Cardiac fibroblast (primary cell): ENCODE results near the gene GPR153.

Source experiments
- DNase-seq, 2 donors: peaks; one replicate each; pipeline versions ENCODE4 v3.0.0 to v3.0.0-alpha.2; 2010; ENCODE audit warnings: low read depth in 2 of 2
- H3K4me3 ChIP-seq, 2 donors: replicated peaks in 1 of 2; 1 replicate in 1 of 2; 2 replicates in 1 of 2; pipeline ENCODE4 v1.5.1; 2011; ENCODE audit warnings: low read depth in 2 of 2, low read length in 2 of 2, mild to moderate bottlenecking in 2 of 2, moderate library complexity in 1 of 2
- CTCF ChIP-seq: IDR thresholded peaks from one replicate; pipeline ENCODE4 v1.5.1; 2011; ENCODE audit warnings: low read depth, mild to moderate bottlenecking, low read length, inconsistent platforms

Gene GPR153

GRCh38 chr1:6246497-6247467, 14.1 kb downstream of the GPR153 start:
- peak; percentile 77 to 80 for DNase-seq
- peak; percentile 91 for TF ChIP-seq CTCF
- H3K4me3 ChIP-seq, result no peak overlapping the region

DNA sequence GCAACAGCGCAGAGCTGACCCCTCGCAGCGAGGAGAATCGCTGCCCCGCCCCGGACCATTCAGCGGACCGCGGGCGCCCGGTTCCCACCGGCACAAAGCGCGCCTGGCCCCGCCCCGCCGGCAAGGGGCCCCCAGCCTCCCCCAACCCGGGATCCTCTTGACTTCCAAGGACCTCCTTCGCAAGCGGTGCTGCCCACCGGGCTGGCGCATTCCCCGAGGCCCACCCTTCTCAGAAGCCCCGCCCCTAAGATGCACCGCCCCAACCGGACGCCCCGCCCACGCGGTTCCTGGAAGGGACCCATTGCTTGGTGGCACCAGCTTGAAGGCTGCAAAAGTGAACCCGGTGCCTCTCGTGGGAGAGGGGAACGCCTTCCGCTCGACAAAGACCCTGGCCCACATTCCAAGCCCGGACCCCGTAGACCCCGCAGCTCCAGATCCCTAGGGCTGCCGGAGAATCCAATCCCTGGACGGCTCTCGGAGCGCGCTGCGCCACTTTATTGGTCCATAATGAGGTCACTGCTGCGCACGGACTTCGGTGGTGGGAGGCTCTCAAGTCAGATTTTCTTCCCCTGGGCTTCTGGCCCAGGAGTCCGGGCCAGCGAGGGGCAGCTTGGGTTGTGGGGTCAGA, 14.9 kb downstream of the GPR153 start:
- TF ChIP-seq CTCF, result no peak
- H3K4me3 ChIP-seq, result peak overlapping the region in 1 of 2 donors; percentile 1
- no peak for DNase-seq

GRCh38 chr1:6245086-6245868, 15.6 kb downstream of the GPR153 start:
- TF ChIP-seq CTCF, result peak; percentile 57
- peak overlapping the region in 1 of 2 donors; percentile 1 for H3K4me3 ChIP-seq
- DNase-seq, result peak; percentile 77 to 85

DNA sequence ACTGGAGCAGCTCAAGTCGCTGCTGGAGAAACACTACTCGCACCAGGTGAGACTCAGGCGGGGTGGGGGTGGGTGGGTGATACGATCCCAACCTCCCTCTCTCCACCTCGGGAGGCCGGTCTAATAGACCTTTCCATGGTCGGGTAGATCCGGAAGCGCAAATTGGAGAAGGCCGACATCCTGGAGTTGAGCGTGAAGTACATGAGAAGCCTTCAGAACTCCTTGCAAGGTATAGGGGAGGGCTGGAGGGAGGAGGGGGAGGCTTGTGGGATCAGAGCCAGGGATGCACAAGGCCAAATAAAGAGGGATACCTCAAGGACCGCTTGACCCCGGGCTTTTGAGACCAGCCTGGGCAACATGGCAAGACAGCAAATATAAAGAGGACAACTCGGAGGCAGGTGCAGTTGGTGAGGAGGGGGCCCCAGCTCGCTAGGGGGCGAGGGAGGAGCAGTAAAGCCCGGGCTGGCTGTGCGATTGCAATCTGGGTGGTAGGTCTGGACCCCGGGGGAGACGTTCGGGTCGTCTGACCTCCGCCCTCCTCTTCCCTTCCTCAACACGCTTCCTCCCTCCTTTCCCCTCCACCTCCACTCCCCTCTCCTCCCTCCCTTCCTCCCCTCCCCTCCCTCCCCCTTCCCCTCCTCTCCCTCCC, 16.4 kb downstream of the GPR153 start:
- TF ChIP-seq CTCF, result no peak
- no peak for DNase-seq
- H3K4me3 ChIP-seq, result no peak overlapping the region

DNA sequence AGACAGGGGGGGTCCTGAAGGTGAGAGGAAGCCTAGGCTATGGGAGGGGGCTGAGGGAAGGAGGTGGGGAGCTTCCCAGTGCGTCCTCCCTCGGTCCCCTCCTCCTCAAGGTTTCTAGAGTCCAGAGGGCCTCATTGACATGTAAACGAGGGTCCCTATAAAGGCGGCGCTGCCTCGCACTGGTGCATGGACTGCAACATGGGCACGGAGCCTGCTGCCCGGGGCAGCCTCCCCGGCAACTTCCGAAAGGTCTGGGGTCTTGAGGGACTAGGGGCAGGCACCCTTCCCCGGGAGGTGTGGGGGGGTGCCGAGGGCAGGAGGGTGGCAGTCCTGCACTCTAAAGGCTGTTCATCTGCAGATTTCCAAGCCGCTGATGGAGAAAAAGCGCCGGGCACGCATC, 16.9 kb downstream of the GPR153 start, which contains the start of gene HES3:
HES3 (plus strand) TSS at position 187 of the 400 bp plus-strand sequence; CDS start at position 374, 187 bp downstream.
- no peak for TF ChIP-seq CTCF
- no peak within 1 kb of the TSS for H3K4me3 ChIP-seq
- no peak for DNase-seq
